GM21528 (cell line): ENCODE data around the gene CCDC18.
"Not testable (repeated sequence)": the region's sequence is repeated elsewhere in the genome, so short reads cannot be mapped to it uniquely, and the experiment has no call there.

Experiments used
- ATAC-seq: cut with Tn5 transposase; IDR thresholded peaks from one replicate; pipeline ENCODE4 v1.9.1; 2021; ENCODE audit warnings: mild to moderate bottlenecking, moderate library complexity; ENCODE audit not compliant: unreplicated experiment, low FRiP score

CCDC18 gene

GRCh38 chr1:93180723-93181613 lies at the start of gene CCDC18:
CCDC18 (plus strand) TSS chr1:93180724; CDS start chr1:93183362, 2,638 bp downstream.
- peak; percentile 31 for ATAC-seq

GRCh38 chr1:93132638-93133037 lies 47.9 kb upstream of the CCDC18 start:
- ATAC-seq: no peak

GRCh38 chr1:93136445-93136844 lies 44.1 kb upstream of the CCDC18 start:
- no peak for ATAC-seq

- no peak for ATAC-seq
Observed at GRCh38 chr1:93137604-93138292, 42.8 kb upstream of the CCDC18 start.

- no peak for ATAC-seq
Observed at GRCh38 chr1:93140106-93140505, 40.4 kb upstream of the CCDC18 start.

- no peak for ATAC-seq
Observed at GRCh38 chr1:93142161-93142560, 38.4 kb upstream of the CCDC18 start.

GRCh38 chr1:93143136-93143535 lies 37.4 kb upstream of the CCDC18 start:
- no peak for ATAC-seq

GRCh38 chr1:93143769-93144168 lies 36.8 kb upstream of the CCDC18 start:
- no peak for ATAC-seq

- ATAC-seq: no peak
Observed at GRCh38 chr1:93148001-93148400, 32.5 kb upstream of the CCDC18 start.

- ATAC-seq: no peak
Observed at GRCh38 chr1:93150729-93151128, 29.8 kb upstream of the CCDC18 start.

- no peak for ATAC-seq
Observed at GRCh38 chr1:93151474-93151873, 29.1 kb upstream of the CCDC18 start.

GRCh38 chr1:93152835-93153234 lies 27.7 kb upstream of the CCDC18 start:
- no peak for ATAC-seq

GRCh38 chr1:93154898-93155297 lies 25.6 kb upstream of the CCDC18 start:
- ATAC-seq: no peak

GRCh38 chr1:93155335-93155734 lies 25.2 kb upstream of the CCDC18 start:
- ATAC-seq: no peak

GRCh38 chr1:93159337-93159736 lies 21.2 kb upstream of the CCDC18 start:
- ATAC-seq: no peak

GRCh38 chr1:93163314-93163713 lies 17.2 kb upstream of the CCDC18 start:
- ATAC-seq: not testable (repeated sequence)

GRCh38 chr1:93164816-93165215 lies 15.7 kb upstream of the CCDC18 start:
- ATAC-seq: no peak

- not testable (repeated sequence) for ATAC-seq
Observed at GRCh38 chr1:93165895-93166294, 14.6 kb upstream of the CCDC18 start.

- no peak for ATAC-seq
Observed at GRCh38 chr1:93167006-93167405, 13.5 kb upstream of the CCDC18 start.

- ATAC-seq: not testable (repeated sequence)
Observed at GRCh38 chr1:93170141-93170678, 10.3 kb upstream of the CCDC18 start.

GRCh38 chr1:93171549-93172034 lies 8.9 kb upstream of the CCDC18 start:
- no peak for ATAC-seq
